Measurements from ENCODE around the gene CLMP.

CLMP gene

DNA sequence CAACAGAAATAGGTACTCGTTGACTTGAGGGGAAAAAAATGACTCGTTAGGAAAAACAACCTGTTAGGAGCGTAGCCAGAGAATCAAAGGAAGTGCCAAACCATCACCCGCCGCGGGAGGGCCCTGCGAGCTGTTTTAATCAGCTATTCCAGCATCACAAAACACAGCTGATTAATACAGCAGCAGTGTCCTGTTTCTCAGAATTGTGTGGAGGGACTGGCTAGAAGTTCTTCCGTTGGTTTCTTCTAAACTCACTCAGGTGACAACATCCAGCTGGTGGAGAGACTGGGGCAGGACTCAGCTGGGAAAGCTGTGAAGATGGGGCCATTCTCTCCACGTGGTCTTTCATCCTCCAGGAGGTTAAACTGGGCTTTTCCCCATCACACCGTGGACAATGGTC is 161.2 kb downstream of the CLMP start:
- in situ Hi-C loops (cut with HindIII; ENCODE audit: low pct_unique_long_range_greater_than_20kb, low sequenced_read_pairs), result no loop called here
- no peak for DNase-seq (ENCODE audit: low read depth in 1 of 2, low spot score in 1 of 2)
- TF ChIP-seq JUND (IDR thresholded peaks at IDR 0.05; ENCODE audit: low read depth), result no peak

DNA sequence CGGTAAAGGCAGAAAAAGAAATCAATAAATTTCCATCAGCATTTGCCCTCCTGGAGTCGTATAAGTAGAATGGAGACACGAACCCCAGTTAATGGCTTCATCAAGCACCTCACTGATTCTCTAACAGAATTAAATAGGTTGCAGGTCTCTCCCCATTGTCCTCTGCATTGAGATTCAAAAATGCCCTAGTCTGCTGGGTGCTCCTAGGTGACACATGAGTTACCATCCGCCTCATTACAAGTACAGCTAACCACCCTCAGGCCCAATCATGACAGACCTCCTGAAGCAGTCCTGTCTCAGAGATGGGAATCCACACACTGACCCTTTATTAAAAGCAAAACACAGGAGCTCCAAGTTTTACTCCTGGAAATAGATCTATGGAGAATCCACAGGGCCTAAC is 164.5 kb downstream of the CLMP start:
- in situ Hi-C loops (cut with HindIII; ENCODE audit: low pct_unique_long_range_greater_than_20kb, low sequenced_read_pairs), result no loop called here
- no peak for DNase-seq (ENCODE audit: low read depth in 1 of 2, low spot score in 1 of 2)
- no peak for TF ChIP-seq JUND (IDR thresholded peaks at IDR 0.05; ENCODE audit: low read depth)

GRCh38 chr11:123020968-123021367 is 174.1 kb downstream of the CLMP start:
- in situ Hi-C loops (cut with HindIII; ENCODE audit: low pct_unique_long_range_greater_than_20kb, low sequenced_read_pairs), result no loop called here
- TF ChIP-seq JUND (IDR thresholded peaks at IDR 0.05; ENCODE audit: low read depth), result no peak
- peak; percentile 81 to 85 for DNase-seq (ENCODE audit: low read depth in 1 of 2, low spot score in 1 of 2)

All from T47D (cell line).